Measurements from ENCODE around the gene EPB41L3.

DNA sequence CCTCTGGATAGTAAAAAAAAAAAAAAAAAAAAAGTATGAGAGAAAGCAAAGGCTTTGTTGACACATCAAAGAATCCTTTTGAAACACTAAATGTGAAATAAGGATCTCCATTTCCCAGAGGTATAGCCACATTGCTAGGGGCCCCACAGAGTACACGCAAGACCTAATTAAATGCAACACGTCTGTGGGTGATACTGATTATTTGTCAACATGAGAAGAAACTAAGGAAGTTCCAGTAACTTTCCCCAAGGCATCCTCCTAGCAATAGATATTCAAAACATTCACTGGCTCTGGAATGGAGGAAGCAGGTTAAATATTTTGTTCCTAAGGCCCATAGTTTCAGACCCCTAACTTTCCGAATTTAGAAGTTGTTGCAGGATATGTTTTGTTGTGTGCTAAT lies 24.6 kb upstream of the EPB41L3 start:
- TF ChIP-seq ZNF217 (IDR thresholded peaks at IDR 0.05) (no peak), SUZ12 (IDR thresholded peaks at IDR 0.05; ENCODE audit: unreplicated experiment) (no peak), POLR2AphosphoS5 (IDR thresholded peaks at IDR 0.05; ENCODE audit: low read length) (no peak), EP300 (IDR thresholded peaks at IDR 0.05; ENCODE audit: borderline replicate concordance in 1 of 2, control insufficient read depth in 1 of 2, low read depth in 2 of 2, low read length in 2 of 2) (no peak), EZH2 (IDR thresholded peaks at IDR 0.05; ENCODE audit: borderline replicate concordance, control insufficient read depth, low read depth, low read length) (no peak)
- TF ChIP-seq, protein P1, sequence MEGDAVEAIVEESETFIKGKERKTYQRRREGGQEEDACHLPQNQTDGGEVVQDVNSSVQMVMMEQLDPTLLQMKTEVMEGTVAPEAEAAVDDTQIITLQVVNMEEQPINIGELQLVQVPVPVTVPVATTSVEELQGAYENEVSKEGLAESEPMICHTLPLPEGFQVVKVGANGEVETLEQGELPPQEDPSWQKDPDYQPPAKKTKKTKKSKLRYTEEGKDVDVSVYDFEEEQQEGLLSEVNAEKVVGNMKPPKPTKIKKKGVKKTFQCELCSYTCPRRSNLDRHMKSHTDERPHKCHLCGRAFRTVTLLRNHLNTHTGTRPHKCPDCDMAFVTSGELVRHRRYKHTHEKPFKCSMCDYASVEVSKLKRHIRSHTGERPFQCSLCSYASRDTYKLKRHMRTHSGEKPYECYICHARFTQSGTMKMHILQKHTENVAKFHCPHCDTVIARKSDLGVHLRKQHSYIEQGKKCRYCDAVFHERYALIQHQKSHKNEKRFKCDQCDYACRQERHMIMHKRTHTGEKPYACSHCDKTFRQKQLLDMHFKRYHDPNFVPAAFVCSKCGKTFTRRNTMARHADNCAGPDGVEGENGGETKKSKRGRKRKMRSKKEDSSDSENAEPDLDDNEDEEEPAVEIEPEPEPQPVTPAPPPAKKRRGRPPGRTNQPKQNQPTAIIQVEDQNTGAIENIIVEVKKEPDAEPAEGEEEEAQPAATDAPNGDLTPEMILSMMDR (IDR thresholded peaks at IDR 0.05 in 2 of 3, conservative IDR thresholded peaks at IDR 0.05 in 1 of 3; ENCODE audit: control insufficient read depth in 2 of 3, extremely low read depth in 1 of 3, insufficient read depth in 1 of 3, low read depth in 3 of 3, low read length in 3 of 3), result no peak
- TF ChIP-seq, protein P2, sequence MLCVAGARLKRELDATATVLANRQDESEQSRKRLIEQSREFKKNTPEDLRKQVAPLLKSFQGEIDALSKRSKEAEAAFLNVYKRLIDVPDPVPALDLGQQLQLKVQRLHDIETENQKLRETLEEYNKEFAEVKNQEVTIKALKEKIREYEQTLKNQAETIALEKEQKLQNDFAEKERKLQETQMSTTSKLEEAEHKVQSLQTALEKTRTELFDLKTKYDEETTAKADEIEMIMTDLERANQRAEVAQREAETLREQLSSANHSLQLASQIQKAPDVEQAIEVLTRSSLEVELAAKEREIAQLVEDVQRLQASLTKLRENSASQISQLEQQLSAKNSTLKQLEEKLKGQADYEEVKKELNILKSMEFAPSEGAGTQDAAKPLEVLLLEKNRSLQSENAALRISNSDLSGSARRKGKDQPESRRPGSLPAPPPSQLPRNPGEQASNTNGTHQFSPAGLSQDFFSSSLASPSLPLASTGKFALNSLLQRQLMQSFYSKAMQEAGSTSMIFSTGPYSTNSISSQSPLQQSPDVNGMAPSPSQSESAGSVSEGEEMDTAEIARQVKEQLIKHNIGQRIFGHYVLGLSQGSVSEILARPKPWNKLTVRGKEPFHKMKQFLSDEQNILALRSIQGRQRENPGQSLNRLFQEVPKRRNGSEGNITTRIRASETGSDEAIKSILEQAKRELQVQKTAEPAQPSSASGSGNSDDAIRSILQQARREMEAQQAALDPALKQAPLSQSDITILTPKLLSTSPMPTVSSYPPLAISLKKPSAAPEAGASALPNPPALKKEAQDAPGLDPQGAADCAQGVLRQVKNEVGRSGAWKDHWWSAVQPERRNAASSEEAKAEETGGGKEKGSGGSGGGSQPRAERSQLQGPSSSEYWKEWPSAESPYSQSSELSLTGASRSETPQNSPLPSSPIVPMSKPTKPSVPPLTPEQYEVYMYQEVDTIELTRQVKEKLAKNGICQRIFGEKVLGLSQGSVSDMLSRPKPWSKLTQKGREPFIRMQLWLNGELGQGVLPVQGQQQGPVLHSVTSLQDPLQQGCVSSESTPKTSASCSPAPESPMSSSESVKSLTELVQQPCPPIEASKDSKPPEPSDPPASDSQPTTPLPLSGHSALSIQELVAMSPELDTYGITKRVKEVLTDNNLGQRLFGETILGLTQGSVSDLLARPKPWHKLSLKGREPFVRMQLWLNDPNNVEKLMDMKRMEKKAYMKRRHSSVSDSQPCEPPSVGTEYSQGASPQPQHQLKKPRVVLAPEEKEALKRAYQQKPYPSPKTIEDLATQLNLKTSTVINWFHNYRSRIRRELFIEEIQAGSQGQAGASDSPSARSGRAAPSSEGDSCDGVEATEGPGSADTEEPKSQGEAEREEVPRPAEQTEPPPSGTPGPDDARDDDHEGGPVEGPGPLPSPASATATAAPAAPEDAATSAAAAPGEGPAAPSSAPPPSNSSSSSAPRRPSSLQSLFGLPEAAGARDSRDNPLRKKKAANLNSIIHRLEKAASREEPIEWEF (IDR thresholded peaks at IDR 0.05; ENCODE audit: insufficient replicate concordance, low read depth, low read length), result no peak

All from GM12878 (cell line).